ENCODE measurements around the gene USP53. TPM values are rescaled to one million over a fixed set of nuclear protein-coding genes. Genes with fewer than 3 reads are reported as not detected.

Gene USP53
- 10 to 100 TPM in 1 of 3 donors, 1 to 10 TPM in 2; 8.9 to 10.5 (median 9.3) TPM for total RNA-seq
- total RNA-seq (2013): 21.3 TPM

DNA sequence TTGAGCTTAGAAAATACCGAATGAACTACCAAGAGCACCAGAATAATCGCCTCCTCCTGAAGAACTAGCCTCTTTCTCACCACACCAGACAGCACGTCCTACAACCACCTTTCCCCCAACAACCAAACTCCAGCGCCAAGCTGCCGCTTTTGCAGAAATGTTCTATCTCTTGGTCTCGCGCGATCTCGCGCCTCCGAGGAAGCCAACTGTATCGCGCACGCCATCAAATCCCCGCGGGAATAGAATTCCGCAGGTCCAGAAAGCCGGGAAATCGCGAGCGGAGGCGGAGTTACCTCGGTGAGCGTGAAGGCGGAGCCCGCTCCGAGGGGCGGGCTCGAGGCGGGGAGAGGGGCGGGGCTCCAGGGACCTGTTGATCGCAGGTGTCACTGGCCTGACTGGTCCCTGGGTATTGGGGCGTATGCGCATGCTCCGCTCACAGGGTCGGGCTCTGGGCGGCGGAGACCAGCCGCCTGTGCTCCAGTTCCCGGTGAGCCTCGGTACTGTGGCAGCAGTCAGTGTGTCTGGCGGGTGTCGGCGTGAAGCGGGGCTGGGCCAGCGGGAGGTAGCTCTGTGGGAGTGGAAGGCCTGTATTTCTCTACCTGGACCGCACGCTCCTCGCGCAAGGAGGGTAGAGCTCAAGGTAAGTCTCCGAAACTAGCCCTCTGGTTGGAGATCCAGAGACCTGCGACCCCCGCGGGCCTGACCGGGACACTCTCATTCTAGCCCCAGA lies at the start of gene USP53:
TSS of gene USP53 (plus strand) at position 480 of the 730 bp plus-strand sequence. CDS start 27,047 bp downstream, outside the sequence.
- intact Hi-C loops (cut with micrococcal nuclease): loop anchor here (1.0 to 5.0 kb wide), 2 partner anchors 75 to 88 kb away; a partner anchor contains a TSS
- peak; percentile 92 to 99 for DNase-seq
- under 1% methylated on average over 55 of the region's 55 CpGs for WGBS (ENCODE audit: insufficient coverage)
- H3K27me3 ChIP-seq (ENCODE audit: control insufficient read depth, insufficient read depth, low read length): no peaks in the 10 kb centered on the region
- Mint-ChIP-seq H3K27ac (peak within 1 kb of the TSS; percentile 81 to 93), H3K9me3 (no peaks in the 10 kb centered on the region), H3K4me3 (peak within 1 kb of the TSS; percentile 98), H3K36me3 (no peaks in the 10 kb centered on the region), H3K4me1 (peaks cover 23 to 28% of the 10 kb centered on the region in 2 donors), H3K27me3 (ENCODE audit: low read depth in 2 of 2) (peaks cover 3 to 7% of the 10 kb centered on the region in 2 donors)
- ATAC-seq: peak; percentile 94 to 99 (median 95)
- no peaks in the 10 kb centered on the region for H3K36me3 ChIP-seq (ENCODE audit: control insufficient read depth, insufficient read depth, low read length)
- peaks cover 7% of the 10 kb centered on the region for H3K4me1 ChIP-seq (ENCODE audit: control insufficient read depth, insufficient read depth, low read length)
- no peaks in the 10 kb centered on the region for H3K9me3 ChIP-seq (ENCODE audit: control insufficient read depth, insufficient read depth, low read length)
- peak within 1 kb of the TSS; percentile 64 for H3K4me3 ChIP-seq (ENCODE audit: low read length)
- TF ChIP-seq, protein P1, sequence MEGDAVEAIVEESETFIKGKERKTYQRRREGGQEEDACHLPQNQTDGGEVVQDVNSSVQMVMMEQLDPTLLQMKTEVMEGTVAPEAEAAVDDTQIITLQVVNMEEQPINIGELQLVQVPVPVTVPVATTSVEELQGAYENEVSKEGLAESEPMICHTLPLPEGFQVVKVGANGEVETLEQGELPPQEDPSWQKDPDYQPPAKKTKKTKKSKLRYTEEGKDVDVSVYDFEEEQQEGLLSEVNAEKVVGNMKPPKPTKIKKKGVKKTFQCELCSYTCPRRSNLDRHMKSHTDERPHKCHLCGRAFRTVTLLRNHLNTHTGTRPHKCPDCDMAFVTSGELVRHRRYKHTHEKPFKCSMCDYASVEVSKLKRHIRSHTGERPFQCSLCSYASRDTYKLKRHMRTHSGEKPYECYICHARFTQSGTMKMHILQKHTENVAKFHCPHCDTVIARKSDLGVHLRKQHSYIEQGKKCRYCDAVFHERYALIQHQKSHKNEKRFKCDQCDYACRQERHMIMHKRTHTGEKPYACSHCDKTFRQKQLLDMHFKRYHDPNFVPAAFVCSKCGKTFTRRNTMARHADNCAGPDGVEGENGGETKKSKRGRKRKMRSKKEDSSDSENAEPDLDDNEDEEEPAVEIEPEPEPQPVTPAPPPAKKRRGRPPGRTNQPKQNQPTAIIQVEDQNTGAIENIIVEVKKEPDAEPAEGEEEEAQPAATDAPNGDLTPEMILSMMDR (IDR thresholded peaks at IDR 0.05): no peak
- H3K27ac ChIP-seq (ENCODE audit: low read length): peak within 1 kb of the TSS; percentile 84

DNA sequence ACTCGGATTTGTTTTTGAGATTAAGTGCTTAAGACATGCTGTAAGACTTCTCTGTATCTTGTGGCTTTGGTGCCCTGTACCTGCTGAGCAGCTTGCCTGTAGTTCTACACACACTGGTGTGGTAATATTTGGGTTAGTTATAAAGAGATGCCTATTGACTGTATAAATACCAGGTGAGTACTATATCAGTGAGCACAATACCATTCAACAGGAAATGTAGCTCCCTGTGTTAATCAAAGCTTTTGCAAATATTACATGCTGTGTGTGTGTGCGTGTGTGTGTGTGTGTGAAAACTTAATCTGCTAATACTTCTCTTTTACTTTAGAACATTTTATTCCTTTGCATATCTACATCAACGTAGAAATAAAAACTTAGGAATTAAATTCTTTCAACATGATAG lies 46.7 kb upstream of the USP53 start:
- WGBS (ENCODE audit: insufficient coverage): 92% methylated on average over 1 of the region's 3 CpGs
- no peaks in the 10 kb centered on the region for H3K4me1 Mint-ChIP-seq
- H3K27me3 ChIP-seq (ENCODE audit: control insufficient read depth, insufficient read depth, low read length): peaks cover 3% of the 10 kb centered on the region
- peaks cover 15 to 19% of the 10 kb centered on the region in 2 donors for H3K27me3 Mint-ChIP-seq (ENCODE audit: low read depth in 2 of 2)
- intact Hi-C loops (cut with micrococcal nuclease): no loop called here
- H3K27ac Mint-ChIP-seq: no peak overlapping the region
- H3K9me3 Mint-ChIP-seq: no peaks in the 10 kb centered on the region
- H3K36me3 Mint-ChIP-seq: no peaks in the 10 kb centered on the region
- no peaks in the 10 kb centered on the region for H3K36me3 ChIP-seq (ENCODE audit: control insufficient read depth, insufficient read depth, low read length)
- DNase-seq (no peak), ATAC-seq (no peak)
- no peak overlapping the region for H3K4me3 Mint-ChIP-seq
- no peaks in the 10 kb centered on the region for H3K9me3 ChIP-seq (ENCODE audit: control insufficient read depth, insufficient read depth, low read length)
- no peak overlapping the region for H3K27ac ChIP-seq (ENCODE audit: low read length)
- no peaks in the 10 kb centered on the region for H3K4me1 ChIP-seq (ENCODE audit: control insufficient read depth, insufficient read depth, low read length)
- H3K4me3 ChIP-seq (ENCODE audit: low read length): no peak overlapping the region
- TF ChIP-seq, protein P1 (IDR thresholded peaks at IDR 0.05): no peak

DNA sequence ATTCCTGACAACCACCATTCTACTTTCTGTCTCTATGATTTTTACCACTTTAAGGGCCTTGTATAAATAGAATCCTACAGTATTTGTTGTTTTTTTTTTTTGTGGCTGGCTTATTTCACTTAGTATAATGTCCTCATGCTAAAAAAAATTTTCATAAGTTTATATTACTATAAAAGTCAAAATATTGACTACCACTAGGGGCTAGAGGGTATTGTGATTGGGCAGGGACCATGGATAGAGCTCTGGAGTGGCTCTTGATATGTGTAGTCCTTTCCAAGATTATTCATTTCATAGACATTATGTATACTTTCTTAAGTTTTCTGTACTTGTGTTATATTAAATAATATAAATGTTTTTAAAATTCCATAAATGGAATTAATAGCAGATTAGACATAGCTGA lies 42.3 kb upstream of the USP53 start:
- Histone ChIP-seq H3K4me3 (ENCODE audit: low read length) (no peak overlapping the region), H3K4me1 (ENCODE audit: control insufficient read depth, insufficient read depth, low read length) (no peaks in the 10 kb centered on the region), H3K27me3 (ENCODE audit: control insufficient read depth, insufficient read depth, low read length) (peaks cover 3% of the 10 kb centered on the region), H3K36me3 (ENCODE audit: control insufficient read depth, insufficient read depth, low read length) (no peaks in the 10 kb centered on the region), H3K9me3 (ENCODE audit: control insufficient read depth, insufficient read depth, low read length) (no peaks in the 10 kb centered on the region), H3K27ac (ENCODE audit: low read length) (no peak overlapping the region)
- ATAC-seq (no peak), DNase-seq (no peak)
- TF ChIP-seq, protein P1 (IDR thresholded peaks at IDR 0.05): no peak
- no peak overlapping the region for H3K27ac Mint-ChIP-seq
- no peaks in the 10 kb centered on the region for H3K4me1 Mint-ChIP-seq
- intact Hi-C loops (cut with micrococcal nuclease): no loop called here
- H3K4me3 Mint-ChIP-seq: no peak overlapping the region
- no peaks in the 10 kb centered on the region for H3K9me3 Mint-ChIP-seq
- no peaks in the 10 kb centered on the region for H3K27me3 Mint-ChIP-seq (ENCODE audit: low read depth in 2 of 2)
- H3K36me3 Mint-ChIP-seq: no peaks in the 10 kb centered on the region
